H1 (cell line): ENCODE results near the gene PACSIN2. TPM values are rescaled to one million over a fixed set of nuclear protein-coding genes. Genes with fewer than 3 reads are reported as not detected.

Source experiments
- CTCF ChIA-PET: fragments of 300-600 bp; sonication (Branson Sonifier 250); formaldehyde crosslinking; loops from one replicate; lab custom pipeline; 2021; ENCODE audit not compliant: partially characterized antibody; lab: Charles Lee
- POLR2A ChIA-PET: fragments of 300-600 bp; sonication (Branson Sonifier 250); formaldehyde crosslinking; loops from one replicate; lab custom pipeline; 2021; ENCODE audit warnings: inconsistent platforms; ENCODE audit not compliant: partially characterized antibody; lab: Charles Lee
- DNase-seq, 2 experiments: peaks; one replicate each; pipeline versions ENCODE4 v3.0.0 to v3.0.0-alpha.2; 2010 to 2022; ENCODE audit warnings: low spot score in 2 of 2, low read depth in 1 of 2, mixed read lengths in 1 of 2
- FAIRE-seq: peaks from 2 replicates; lab custom pipeline; 2011; peaks lifted over from hg19 to GRCh38; lab: Jason Lieb, UNC
- H2AFZ ChIP-seq: 2 replicates; pipeline ENCODE4 v1.8.1; 2012; ENCODE audit warnings: low read length, inconsistent platforms
- H2AK5ac ChIP-seq: 2 replicates; pipeline ENCODE4 v1.6.1; 2013; ENCODE audit warnings: low read depth, low read length
- H2BK120ac ChIP-seq: replicated peaks from 2 replicates; pipeline ENCODE3; 2013; ENCODE audit warnings: low read depth, low read length, inconsistent platforms
- H2BK12ac ChIP-seq: 2 replicates; pipeline ENCODE4 v1.6.1; 2013; ENCODE audit warnings: low read depth, low read length
- H2BK15ac ChIP-seq: 2 replicates; pipeline ENCODE4 v1.6.1; 2013; ENCODE audit warnings: low read length
- H2BK20ac ChIP-seq: 2 replicates; pipeline ENCODE4 v1.6.1; 2013; ENCODE audit warnings: low read length
- H2BK5ac ChIP-seq: 2 replicates; pipeline ENCODE4 v1.6.1; 2013; ENCODE audit warnings: low read depth, low read length
- H3K14ac ChIP-seq: 2 replicates; pipeline ENCODE4 v1.6.1; 2013; ENCODE audit warnings: inconsistent platforms; ENCODE audit not compliant: insufficient read length
- H3K18ac ChIP-seq: 2 replicates; pipeline ENCODE4 v1.6.1; 2013; ENCODE audit warnings: low read length; ENCODE audit errors: extremely low read depth
- H3K23ac ChIP-seq: 2 replicates; pipeline ENCODE4 v1.6.1; 2013; ENCODE audit warnings: inconsistent platforms; ENCODE audit not compliant: insufficient read length
- H3K23me2 ChIP-seq: 2 replicates; pipeline ENCODE4 v1.6.1; 2013; ENCODE audit warnings: low read depth, low read length
- H3K27ac ChIP-seq: 2 replicates; pipeline ENCODE4 v1.6.1; 2011; ENCODE audit warnings: low read depth, low read length, inconsistent platforms
- H3K27me3 ChIP-seq, 4 experiments: replicated peaks in 1 of 4; 1 replicate in 1 of 4; 2 replicates in 3 of 4; pipeline versions ENCODE4 v1.6.1 to v1.8.1; 2011 to 2013; ENCODE audit warnings: low read length in 3 of 4, mild to moderate bottlenecking in 3 of 4, inconsistent platforms in 2 of 4, mixed read lengths in 2 of 4, moderate library complexity in 1 of 4; ENCODE audit not compliant: control insufficient read depth in 3 of 4, insufficient read depth in 3 of 4; ENCODE audit errors: extremely low read depth in 1 of 4
- H3K36me3 ChIP-seq, 4 experiments: 2 replicates each; pipeline versions ENCODE4 v1.6.1 to v1.8.1; 2011 to 2013; ENCODE audit warnings: mild to moderate bottlenecking in 4 of 4, low read length in 3 of 4, moderate library complexity in 2 of 4, control low read depth in 1 of 4, inconsistent platforms in 1 of 4; ENCODE audit not compliant: insufficient read depth in 4 of 4, control insufficient read depth in 2 of 4
- H3K4ac ChIP-seq: replicated peaks from 2 replicates; pipeline ENCODE3; 2013; ENCODE audit warnings: low read length, low read depth, mixed read lengths, inconsistent platforms; ENCODE audit not compliant: insufficient read length
- H3K4me1 ChIP-seq, 4 experiments: replicated peaks in 1 of 4; 1 replicate in 1 of 4; 2 replicates in 3 of 4; pipeline versions ENCODE4 v1.6.1 to v1.8.1; 2011 to 2013; ENCODE audit warnings: low read length in 3 of 4, inconsistent platforms in 2 of 4, mixed read lengths in 1 of 4; ENCODE audit not compliant: insufficient read depth in 4 of 4, control insufficient read depth in 3 of 4
- H3K4me2 ChIP-seq, 2 experiments: 2 replicates each; pipeline versions ENCODE4 v1.6.1 to v1.8.1; 2011 to 2013; ENCODE audit warnings: low read depth in 2 of 2, low read length in 2 of 2, control low read depth in 1 of 2, inconsistent platforms in 1 of 2, mild to moderate bottlenecking in 1 of 2; ENCODE audit not compliant: insufficient read depth in 1 of 2
- H3K4me3 ChIP-seq, 4 experiments: fragments of 200-600, 300-600 bp in 1 of 4; sonication (generic), shearing (Covaris generic), sonication (Bioruptor Twin) in 1 of 4; 2 replicates each; pipeline versions ENCODE4 v1.5.1 to v1.8.1; 2011 to 2016; ENCODE audit warnings: low read length in 4 of 4, low read depth in 3 of 4, control low read depth in 2 of 4, inconsistent platforms in 2 of 4, mild to moderate bottlenecking in 2 of 4, mixed read lengths in 1 of 4, moderate library complexity in 1 of 4; ENCODE audit not compliant: insufficient read depth in 2 of 4; ENCODE audit errors: extremely low read depth in 1 of 4
- H3K56ac ChIP-seq: replicated peaks from 2 replicates; pipeline ENCODE3; 2013; ENCODE audit warnings: low read depth, mild to moderate bottlenecking, mixed read lengths, low read length, inconsistent platforms; ENCODE audit not compliant: insufficient read length
- H3K79me1 ChIP-seq: 2 replicates; pipeline ENCODE4 v1.6.1; 2013; ENCODE audit warnings: low read depth, low read length, control low read depth
- H3K79me2 ChIP-seq, 2 experiments: 2 replicates each; pipeline versions ENCODE4 v1.6.1 to v1.8.1; 2012 to 2013; ENCODE audit warnings: low read length in 2 of 2, mild to moderate bottlenecking in 2 of 2, inconsistent platforms in 1 of 2; ENCODE audit not compliant: insufficient read depth in 2 of 2, control insufficient read depth in 1 of 2
- H3K9ac ChIP-seq, 4 experiments: replicated peaks in 1 of 4; 1 replicate in 1 of 4; 2 replicates in 3 of 4; pipeline versions ENCODE4 v1.6.1 to v1.8.1; 2011 to 2013; ENCODE audit warnings: low read depth in 3 of 4, low read length in 3 of 4, control low read depth in 2 of 4, mild to moderate bottlenecking in 2 of 4, moderate library complexity in 2 of 4, inconsistent platforms in 1 of 4; ENCODE audit errors: extremely low read depth in 1 of 4
- H3K9me3 ChIP-seq, 2 experiments: 2 replicates each; pipeline versions ENCODE4 v1.6.1 to v1.8.1; 2012 to 2013; ENCODE audit warnings: mild to moderate bottlenecking in 2 of 2, moderate library complexity in 2 of 2, control low read depth in 1 of 2, inconsistent platforms in 1 of 2, low read depth in 1 of 2, low read length in 1 of 2, mixed read lengths in 1 of 2; ENCODE audit not compliant: insufficient read depth in 2 of 2
- H4K20me1 ChIP-seq, 2 experiments: replicated peaks in 1 of 2; 2 replicates each; pipeline versions ENCODE3 to v1.8.1; 2011 to 2013; ENCODE audit warnings: inconsistent platforms in 2 of 2, low read length in 2 of 2, mild to moderate bottlenecking in 1 of 2; ENCODE audit not compliant: insufficient read depth in 2 of 2, control insufficient read depth in 1 of 2
- H4K5ac ChIP-seq: 2 replicates; pipeline ENCODE4 v1.6.1; 2013; ENCODE audit warnings: low read length, low read depth, mixed read lengths, inconsistent platforms; ENCODE audit not compliant: insufficient read length
- H4K8ac ChIP-seq: 2 replicates; pipeline ENCODE4 v1.8.0; 2013; ENCODE audit warnings: mild to moderate bottlenecking, moderate library complexity, low read length, inconsistent platforms; ENCODE audit not compliant: insufficient read depth; ENCODE audit errors: extremely low read depth
- H4K91ac ChIP-seq: replicated peaks from 2 replicates; pipeline ENCODE3; 2013; ENCODE audit warnings: low read length, mixed read lengths, inconsistent platforms; ENCODE audit not compliant: insufficient read length
- CREB1 ChIP-seq: IDR thresholded peaks from 2 replicates; pipeline ENCODE4 v1.6.1; 2012; ENCODE audit warnings: inconsistent platforms
- WGBS, 2 experiments: shearing (Covaris generic) in 1 of 2; methylation state at CpG; one replicate each; pipeline versions ENCODE4 v1.1.6 to v1.1.7; 2013 to 2015; ENCODE audit warnings: low lambda C conversion rate in 2 of 2, mixed read lengths in 2 of 2, inconsistent platforms in 1 of 2, low coverage in 1 of 2, missing lambda C conversion rate in 1 of 2; ENCODE audit not compliant: insufficient replicate concordance in 2 of 2, insufficient coverage in 1 of 2, insufficient read length in 1 of 2; ENCODE audit errors: extremely low coverage in 1 of 2, missing lambda C conversion rate in 1 of 2; 5-methylcytosine and 5-hydroxymethylcytosine counted together
- polyA plus RNA-seq, 7 experiments: library from polyadenylated mRNA; depleted of rRNA in 3 of 7; stranded (reverse) in 5 of 7; unstranded in 2 of 7; fragments of >200 nt in 5 of 7; fragments of 200-250 nt in 2 of 7; gene quantifications; 1 replicate in 5 of 7; 2 replicates in 1 of 7; 4 replicates in 1 of 7; pipeline versions ENCODE4 v1.2.1 to v1.2.3, GENCODE V29; 2011 to 2013; ENCODE audit warnings: missing spikeins in 2 of 7, mixed read lengths in 2 of 7
- total RNA-seq: library from RNA; stranded (reverse); fragmentation: NEBNext Ultra II Directional; extraction: Animal tissue kit (Norgen Biotek cat#: 25700); gene quantifications from 2 replicates; pipeline ENCODE4 v1.2.1, GENCODE V29; 2021

Gene PACSIN2
- total and polyA plus RNA-seq, 2 of the 8 experiments (the other 6 are each of a cell fraction or from before 2014, with no cell fraction given) = 44.8 to 64.2 TPM

DNA sequence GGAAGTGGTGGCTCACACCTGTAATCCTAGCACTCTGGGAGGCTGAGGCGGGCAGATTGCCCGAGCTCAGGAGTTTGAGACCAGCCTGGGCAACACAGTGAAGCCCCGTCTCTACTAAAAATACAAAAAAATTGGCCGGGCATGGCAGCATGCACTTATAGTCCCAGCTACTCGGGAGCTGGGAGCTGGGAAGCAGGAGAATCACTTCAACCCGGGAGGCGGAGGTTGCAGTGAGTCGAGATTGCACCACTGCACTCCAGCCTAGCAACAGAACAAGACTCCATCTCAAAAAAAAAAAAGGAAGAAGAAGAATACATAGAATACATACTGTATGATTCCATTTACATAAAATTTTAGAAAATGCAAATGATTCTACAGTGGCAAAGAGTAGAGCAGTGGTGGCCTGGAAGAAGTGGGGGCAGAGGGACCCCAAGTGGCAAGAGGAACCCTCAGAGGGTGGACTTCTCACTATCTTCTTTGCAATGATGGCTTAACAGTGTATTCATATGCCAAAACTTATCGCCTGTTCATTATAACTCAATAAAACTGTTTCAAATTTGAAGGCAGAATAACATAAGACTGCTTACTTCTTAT is 22.0 kb downstream of the PACSIN2 start:
- Histone ChIP-seq H3K4me1 (peaks cover 2 to 9% (median 3%) of the 10 kb centered on the region in 4 experiments; a peak in 5 of 7 replicates), H3K56ac (no peak overlapping the region), H3K14ac (no peak overlapping the region), H2BK15ac (no peak overlapping the region), H2BK12ac (no peak overlapping the region), H2AFZ (no peak overlapping the region), H4K5ac (no peak overlapping the region), H4K20me1 (peaks cover 13 to 28% of the 10 kb centered on the region in 2 experiments), H3K18ac (no peak overlapping the region), H3K23ac (no peak overlapping the region), H3K27me3 (no peaks in the 10 kb centered on the region), H2BK20ac (no peak overlapping the region), H3K23me2 (no peaks in the 10 kb centered on the region), H4K91ac (no peak overlapping the region), H4K8ac (no peak overlapping the region), H3K4ac (no peak overlapping the region), H3K27ac (no peak overlapping the region), H2BK5ac (no peak overlapping the region), H3K79me2 (peaks cover 15 to 87% of the 10 kb centered on the region in 2 experiments), H2AK5ac (no peak overlapping the region), H3K9me3 (0 out of 4 replicates have a peak, but pooled peaks cover 0 to 3% of the 10 kb centered on the region in 2 experiments), H3K36me3 (no peaks in the 10 kb centered on the region), H3K4me2 (no peak overlapping the region), H2BK120ac (no peak overlapping the region), H3K79me1 (peaks cover 25% of the 10 kb centered on the region), H3K9ac (no peak overlapping the region), H3K4me3 (no peak overlapping the region)
- DNase-seq (no peak), FAIRE-seq (no peak)
- WGBS, 2 experiments = 83% methylated on average over 7 of the region's 9 CpGs; no CpG with 5 or more reads in 1 of the 2 experiments
- ChIA-PET POLR2A (interaction anchor here (6.2 kb wide), 1 partner anchor 22 kb away, joined by 32 read pairs; the partner anchor contains the start of gene PACSIN2), CTCF (interaction anchor here (0.8 kb wide), 1 partner anchor 10 kb away, joined by 4 read pairs; no protein-coding TSS in a partner anchor)
- no peak for TF ChIP-seq CREB1
